ENCODE data around the gene TRIM17.

DNA sequence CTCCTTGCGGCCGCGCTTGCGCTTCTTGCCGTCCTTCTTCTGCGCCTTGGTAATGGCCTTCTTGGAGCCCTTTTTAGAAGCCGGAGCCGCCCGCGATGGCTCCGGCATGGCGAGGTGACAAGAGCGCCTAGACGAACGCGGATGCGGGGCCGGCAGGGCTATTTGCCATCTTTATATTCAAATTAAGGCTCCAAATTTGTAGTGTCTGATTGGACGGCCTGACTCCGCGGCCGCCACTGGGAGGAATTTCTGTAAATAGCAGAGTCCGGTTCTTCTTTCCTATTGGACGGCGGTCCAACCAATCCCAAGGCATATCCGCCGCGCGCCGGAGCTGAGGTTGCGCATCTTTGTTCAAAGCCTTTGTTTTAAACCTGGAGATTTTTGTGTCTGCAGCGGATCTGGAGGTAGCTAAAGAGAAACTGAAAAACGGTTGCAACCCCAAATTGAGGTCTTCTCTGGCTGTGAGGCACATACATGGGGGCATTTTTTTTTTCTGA is 47.9 kb upstream of the TRIM17 start:
- TF ChIP-seq, protein P1, sequence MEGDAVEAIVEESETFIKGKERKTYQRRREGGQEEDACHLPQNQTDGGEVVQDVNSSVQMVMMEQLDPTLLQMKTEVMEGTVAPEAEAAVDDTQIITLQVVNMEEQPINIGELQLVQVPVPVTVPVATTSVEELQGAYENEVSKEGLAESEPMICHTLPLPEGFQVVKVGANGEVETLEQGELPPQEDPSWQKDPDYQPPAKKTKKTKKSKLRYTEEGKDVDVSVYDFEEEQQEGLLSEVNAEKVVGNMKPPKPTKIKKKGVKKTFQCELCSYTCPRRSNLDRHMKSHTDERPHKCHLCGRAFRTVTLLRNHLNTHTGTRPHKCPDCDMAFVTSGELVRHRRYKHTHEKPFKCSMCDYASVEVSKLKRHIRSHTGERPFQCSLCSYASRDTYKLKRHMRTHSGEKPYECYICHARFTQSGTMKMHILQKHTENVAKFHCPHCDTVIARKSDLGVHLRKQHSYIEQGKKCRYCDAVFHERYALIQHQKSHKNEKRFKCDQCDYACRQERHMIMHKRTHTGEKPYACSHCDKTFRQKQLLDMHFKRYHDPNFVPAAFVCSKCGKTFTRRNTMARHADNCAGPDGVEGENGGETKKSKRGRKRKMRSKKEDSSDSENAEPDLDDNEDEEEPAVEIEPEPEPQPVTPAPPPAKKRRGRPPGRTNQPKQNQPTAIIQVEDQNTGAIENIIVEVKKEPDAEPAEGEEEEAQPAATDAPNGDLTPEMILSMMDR (IDR thresholded peaks at IDR 0.05): no peak
- peak in 1 of 2 donors; percentile 48 for TF ChIP-seq POLR2AphosphoS5 (IDR thresholded peaks at IDR 0.05; ENCODE audit: insufficient read depth in 1 of 2, low read depth in 1 of 2)

Measured in vagina (tissue), 2 donors.